22Rv1 (cell line): ENCODE data around the gene COPZ1.

Experiments
- H3K27ac ChIP-seq: fragments of 450-650 bp; 2 replicates; pipeline ENCODE4 v1.5.1; 2017
- ZFX ChIP-seq: fragments of 450-650 bp; IDR thresholded peaks from 2 replicates; pipeline ENCODE4 v1.6.1; 2017; ENCODE audit warnings: antibody characterized with exemption, borderline replicate concordance
- TF ChIP-seq, protein P1 (sequence below): fragments of 450-650 bp; IDR thresholded peaks from 2 replicates; pipeline ENCODE4 v1.5.1; 2017; ENCODE audit warnings: mild to moderate bottlenecking

Gene COPZ1

DNA sequence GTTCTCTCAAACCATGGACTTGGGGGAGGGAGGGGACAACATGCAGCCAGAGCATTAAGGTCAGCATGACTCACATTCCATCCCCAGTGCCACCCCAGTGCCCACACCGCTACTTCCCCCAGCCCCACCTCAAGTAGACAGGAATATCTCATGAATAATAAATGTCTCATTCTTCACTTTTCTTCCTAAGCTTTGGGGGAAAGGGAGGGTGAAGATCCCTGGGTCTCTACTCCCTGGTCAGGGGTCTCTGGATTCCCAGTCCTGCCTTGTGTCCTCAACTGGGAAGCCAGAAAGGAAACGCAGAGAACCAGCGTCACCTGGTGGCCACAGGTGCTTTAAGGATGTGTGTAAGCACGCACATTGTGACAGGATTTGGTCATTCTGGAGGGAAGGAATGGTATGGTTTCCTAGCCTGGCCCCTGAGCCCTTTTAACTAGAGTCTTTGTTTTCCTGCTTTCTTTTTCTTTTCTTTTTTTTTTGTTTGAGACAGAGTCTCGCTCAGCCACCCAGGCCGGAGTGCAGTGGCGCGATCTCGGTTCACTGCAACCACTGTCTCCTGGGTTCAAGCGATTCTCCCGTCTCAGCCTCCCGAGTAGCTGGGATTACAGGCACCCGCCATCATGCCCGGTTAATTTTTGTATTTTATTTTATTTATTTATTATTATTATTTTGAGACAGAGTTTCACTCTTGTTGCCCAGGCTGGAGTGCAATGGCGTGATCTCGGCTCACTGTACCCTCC is 36.0 kb downstream of the COPZ1 start:
- TF ChIP-seq ZFX = no peak
- TF ChIP-seq, protein P1, sequence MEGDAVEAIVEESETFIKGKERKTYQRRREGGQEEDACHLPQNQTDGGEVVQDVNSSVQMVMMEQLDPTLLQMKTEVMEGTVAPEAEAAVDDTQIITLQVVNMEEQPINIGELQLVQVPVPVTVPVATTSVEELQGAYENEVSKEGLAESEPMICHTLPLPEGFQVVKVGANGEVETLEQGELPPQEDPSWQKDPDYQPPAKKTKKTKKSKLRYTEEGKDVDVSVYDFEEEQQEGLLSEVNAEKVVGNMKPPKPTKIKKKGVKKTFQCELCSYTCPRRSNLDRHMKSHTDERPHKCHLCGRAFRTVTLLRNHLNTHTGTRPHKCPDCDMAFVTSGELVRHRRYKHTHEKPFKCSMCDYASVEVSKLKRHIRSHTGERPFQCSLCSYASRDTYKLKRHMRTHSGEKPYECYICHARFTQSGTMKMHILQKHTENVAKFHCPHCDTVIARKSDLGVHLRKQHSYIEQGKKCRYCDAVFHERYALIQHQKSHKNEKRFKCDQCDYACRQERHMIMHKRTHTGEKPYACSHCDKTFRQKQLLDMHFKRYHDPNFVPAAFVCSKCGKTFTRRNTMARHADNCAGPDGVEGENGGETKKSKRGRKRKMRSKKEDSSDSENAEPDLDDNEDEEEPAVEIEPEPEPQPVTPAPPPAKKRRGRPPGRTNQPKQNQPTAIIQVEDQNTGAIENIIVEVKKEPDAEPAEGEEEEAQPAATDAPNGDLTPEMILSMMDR = peak; percentile 100
- peak overlapping the region; percentile 91 for H3K27ac ChIP-seq

DNA sequence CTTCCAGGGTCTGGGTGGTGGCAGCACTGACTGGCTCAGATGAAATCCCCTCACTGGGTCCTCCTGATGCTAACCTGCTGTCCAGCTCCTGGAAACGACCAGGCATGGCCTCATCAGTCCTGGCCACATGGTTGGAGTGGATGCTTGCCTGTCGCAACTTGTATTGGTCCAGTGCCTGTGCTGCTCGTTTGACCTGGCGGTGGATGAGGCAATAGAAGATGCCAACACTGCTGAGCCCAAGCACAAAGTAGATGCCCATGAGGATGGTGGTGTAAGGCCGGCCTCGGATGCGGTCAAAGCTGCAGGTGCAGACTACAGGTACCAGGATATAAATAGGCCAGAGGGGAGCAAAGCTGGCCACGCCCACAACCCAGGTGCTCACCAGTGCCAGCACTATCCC is 38.1 kb downstream of the COPZ1 start:
- no peak overlapping the region for H3K27ac ChIP-seq
- TF ChIP-seq, protein P1 = no peak
- TF ChIP-seq ZFX = no peak

DNA sequence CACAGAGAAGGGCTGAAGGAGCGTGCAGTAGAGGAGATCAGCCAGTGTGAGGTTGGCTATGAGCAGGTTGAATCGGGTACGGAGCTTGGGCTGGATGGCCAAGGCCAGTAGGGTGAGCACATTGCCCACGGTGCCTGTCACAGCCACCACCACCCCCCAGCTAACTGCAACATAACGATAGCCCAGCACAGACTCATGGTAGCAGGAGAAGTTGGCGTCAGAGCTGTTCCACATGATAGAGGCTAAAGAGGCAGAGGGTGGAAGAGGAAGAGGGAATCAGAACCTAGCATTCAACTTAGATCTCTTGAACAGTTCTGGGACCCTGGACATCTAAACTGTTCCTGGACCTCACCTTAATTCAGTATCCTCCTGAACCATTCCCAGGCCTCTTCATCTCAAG is 38.7 kb downstream of the COPZ1 start:
- no peak for TF ChIP-seq ZFX
- TF ChIP-seq, protein P1 = no peak
- no peak overlapping the region for H3K27ac ChIP-seq

DNA sequence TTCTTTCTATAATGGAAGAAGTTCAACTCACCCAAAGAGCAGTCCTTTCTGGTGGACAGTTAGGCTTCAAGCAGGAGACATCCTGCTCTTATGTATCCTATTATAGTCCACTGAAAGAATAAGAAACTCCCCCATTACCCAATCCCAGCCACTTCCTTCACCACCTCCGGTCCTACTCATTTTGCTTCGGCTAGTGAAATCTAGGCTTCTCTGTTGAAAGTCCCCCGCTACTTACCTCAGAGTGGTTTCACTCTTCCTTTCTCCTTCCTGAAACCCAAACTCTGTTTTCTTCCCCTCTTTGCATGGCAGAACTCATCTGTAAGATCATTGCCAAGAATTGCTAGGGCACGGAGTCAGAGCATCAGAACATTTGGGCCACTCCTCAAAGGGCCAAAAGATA is 39.5 kb downstream of the COPZ1 start, which contains the start of gene GPR84:
Gene GPR84 (minus strand): TSS at position 74 of the 400 bp plus-strand sequence. CDS start 635 bp downstream, outside the sequence.
- no peak within 1 kb of the TSS for H3K27ac ChIP-seq
- no peak for TF ChIP-seq ZFX

DNA sequence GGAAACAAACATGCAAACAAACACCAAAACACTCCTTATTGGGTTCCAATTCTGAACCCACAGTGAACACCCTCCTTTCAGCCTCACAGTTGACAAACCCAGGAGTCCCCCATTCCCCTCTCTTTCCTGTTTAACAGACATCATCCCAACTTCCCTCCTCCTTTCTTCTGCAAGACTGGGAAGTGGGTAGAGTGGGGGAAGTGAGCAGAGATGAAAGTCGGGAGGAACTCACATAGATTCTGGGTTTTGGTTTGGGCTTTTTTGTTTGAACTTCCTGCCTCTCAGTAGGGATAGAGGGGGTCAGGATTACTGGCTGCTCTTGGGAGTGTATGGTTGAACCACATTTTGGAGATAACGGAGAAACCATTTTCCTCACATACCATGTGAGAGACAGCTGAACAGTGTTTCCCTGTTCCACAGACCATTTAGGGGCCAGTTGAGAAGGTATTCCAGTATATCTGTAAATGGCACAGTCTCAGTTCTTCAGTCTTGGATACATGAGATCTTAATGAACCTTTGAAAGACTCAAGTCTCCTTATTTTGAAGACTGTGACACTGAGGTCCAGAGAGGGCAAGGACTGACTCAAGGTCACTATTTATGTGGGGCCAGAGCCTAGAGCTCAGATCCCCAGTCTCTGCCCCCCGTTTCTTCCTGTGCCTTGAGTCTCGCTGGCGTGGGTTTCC is 43.2 kb downstream of the COPZ1 start:
- TF ChIP-seq, protein P1 = no peak
- no peak for TF ChIP-seq ZFX
- H3K27ac ChIP-seq = peak overlapping the region; percentile 77

DNA sequence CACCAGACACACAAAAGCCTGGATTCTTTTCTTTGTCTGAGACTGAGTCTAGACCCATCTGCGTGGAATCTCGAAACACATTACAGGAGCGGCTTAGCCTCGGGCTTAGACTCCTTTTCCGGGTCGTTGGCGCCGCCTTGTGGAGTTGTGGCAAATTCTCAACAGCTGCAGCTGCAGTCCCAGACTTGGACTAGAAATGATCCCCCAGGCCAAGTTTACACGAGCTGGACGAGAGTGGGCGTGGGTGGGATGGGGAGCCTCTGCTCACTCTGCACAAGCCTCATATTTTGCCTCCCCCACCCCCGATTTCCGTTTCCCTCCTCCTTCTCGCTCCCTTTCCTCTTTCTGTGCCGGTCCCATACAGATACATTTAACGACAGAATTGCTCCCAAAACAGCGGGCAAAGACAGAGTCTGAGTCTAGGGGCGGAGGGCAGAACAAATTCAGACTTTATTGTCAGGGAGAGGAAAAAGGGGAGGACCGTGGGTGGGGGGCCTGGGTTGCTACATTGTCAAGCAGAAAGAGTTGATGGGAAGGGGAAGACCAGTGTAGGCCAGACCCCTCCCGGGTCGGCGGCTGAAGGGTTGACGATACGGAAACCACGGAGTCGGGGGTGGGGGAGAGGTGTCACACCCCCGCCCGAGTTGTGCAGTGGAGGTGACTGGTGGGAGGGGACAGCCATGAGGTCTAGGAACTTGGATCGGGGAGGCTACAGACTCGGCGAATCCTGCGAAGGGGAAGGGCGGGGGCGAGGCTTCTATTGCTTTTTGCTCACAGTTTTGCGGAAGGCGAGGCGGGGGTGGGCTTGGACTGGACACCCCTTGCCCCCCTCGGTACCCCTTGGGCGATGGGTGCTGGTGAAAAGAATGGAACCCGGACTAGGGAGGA is 44.0 kb downstream of the COPZ1 start:
- no peak for TF ChIP-seq ZFX
- TF ChIP-seq, protein P1 = peak; percentile 98

DNA sequence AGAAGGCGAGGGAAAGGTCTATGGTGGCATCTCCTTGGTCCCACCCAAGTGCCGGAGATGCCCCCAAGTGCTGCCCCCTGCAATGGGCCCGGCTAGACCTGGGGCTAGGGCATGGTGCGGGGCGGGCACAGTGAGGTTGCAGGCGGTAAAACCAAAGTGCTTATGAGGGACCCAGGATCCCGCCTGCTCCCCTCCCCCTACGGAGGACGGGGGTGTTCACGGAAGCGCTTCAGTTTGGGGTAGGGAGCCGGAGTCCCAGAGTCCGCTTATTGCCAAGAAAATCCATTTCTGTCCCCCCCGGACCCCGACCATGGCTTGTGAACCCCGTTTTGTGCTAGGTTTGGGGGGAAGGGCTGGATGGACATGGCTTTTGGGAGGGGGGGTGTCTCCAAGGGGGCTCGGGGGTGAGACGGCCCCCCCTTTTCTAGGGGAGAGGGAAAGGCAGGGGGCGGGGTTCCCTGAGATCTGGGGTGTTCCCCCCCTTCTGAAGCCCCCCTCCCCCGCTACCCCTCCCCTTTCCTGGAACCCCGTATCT is 44.7 kb downstream of the COPZ1 start:
- H3K27ac ChIP-seq = peak overlapping the region; percentile 77
- TF ChIP-seq, protein P1 = no peak

More for the DNA sequence above, 44.0 kb downstream of the COPZ1 start:
- peak overlapping the region; percentile 77 for H3K27ac ChIP-seq
